ENCODE data around the gene OR10G3.

OR10G3 gene

GRCh38 chr14:21524575-21525490 is 55.0 kb downstream of the OR10G3 start:
- H3K27ac ChIP-seq, result peak overlapping the region; percentile 68; the same call in 1 of the 2 replicates
- no peak for TF ChIP-seq CTCF (conservative IDR thresholded peaks at IDR 0.05)

DNA sequence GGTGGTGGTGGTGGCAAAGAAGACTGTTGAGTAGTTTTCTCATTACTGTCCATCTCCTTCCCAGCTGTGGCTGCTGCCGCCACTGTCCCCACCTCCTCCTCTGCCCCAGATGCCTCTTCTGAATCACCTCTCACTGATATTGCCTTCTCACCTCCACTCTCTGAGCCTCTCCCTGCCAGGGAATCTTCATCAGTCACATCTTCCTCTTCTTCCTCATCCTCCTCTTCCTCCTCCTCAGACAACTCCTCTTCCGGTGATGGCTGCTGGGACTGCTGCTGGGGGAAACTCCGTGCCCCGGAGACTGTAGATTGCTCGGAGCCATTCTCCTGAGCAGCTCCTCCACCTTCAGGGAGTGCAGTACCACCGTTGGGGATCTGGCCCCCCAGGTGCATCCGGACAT is 56.7 kb downstream of the OR10G3 start:
- no peak overlapping the region for H3K27ac ChIP-seq
- no peak for TF ChIP-seq CTCF (conservative IDR thresholded peaks at IDR 0.05)

GRCh38 chr14:21521501-21521900 is 58.4 kb downstream of the OR10G3 start:
- TF ChIP-seq CTCF (conservative IDR thresholded peaks at IDR 0.05), result no peak
- H3K27ac ChIP-seq, result no peak overlapping the region

GRCh38 chr14:21520767-21521166 is 59.1 kb downstream of the OR10G3 start:
- H3K27ac ChIP-seq, result no peak overlapping the region
- TF ChIP-seq CTCF (conservative IDR thresholded peaks at IDR 0.05), result no peak

DNA sequence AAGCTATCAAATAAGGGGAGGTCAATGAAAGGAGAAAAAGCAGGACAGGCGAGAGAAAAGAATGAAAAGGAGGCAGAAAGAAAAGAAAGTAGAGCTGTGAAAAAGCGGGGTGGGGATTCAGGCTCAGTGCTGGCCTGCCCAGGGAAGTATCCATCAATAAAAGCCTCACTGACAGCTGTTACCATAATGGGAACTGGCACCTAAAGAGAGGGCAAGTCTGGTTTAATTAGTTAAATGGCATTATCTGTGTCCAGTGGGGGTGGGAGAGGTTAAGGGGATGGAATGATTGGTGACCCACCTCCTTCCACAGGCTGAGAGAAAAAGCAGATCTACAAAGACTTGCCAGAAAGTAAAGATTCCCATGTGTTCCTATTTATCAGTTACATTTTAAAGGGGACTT is 61.2 kb downstream of the OR10G3 start:
- H3K27ac ChIP-seq, result no peak overlapping the region
- no peak for TF ChIP-seq CTCF (conservative IDR thresholded peaks at IDR 0.05)

All from VCaP (cell line).